ENCODE measurements around the gene USP3.

The USP3 gene

DNA sequence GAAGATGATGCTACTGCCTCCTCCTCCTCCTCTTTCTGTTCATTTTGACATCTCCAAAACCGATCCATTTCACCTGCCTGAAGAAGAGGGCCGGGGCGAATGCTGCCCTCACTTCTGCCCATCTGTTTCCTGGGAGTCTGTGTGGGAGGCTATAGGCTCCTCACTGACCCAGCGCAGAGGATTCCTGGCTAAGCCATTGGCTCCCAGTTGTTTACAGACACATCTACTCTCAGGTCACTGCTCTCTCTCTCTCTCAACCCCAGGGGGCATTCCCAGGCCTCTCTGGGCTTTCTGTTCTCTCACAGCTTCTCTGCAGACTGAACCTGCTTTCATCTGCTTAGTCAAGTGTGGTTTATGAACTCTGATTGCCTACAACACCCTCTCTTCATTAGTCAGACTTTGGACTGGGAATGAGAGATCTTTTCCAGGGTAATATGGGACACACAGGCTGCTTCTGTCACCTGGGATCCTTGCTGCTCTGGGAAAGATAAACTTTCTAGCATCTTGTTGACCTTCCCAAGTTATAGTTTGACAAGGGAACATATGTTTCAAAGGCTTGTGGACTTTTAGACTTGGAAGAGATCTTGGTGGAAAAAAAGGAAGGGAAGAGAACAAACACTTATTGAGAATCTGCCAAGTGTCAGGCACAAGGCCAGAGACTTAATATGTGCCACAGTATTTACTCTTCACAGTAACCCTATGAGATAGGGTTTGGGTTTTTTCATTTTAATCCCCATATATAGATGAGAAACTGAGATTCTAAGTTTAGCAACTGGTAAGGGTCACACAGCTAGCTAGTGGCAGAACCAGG lies 30.2 kb upstream of the USP3 start:
- H3K14ac ChIP-seq (ENCODE audit: low read length) = no peak overlapping the region
- H3K9me3 ChIP-seq (ENCODE audit: insufficient read depth, low read depth, low read length) = no peaks in the 10 kb centered on the region
- no peaks in the 10 kb centered on the region for H3K79me1 ChIP-seq (ENCODE audit: low read length)
- H3K36me3 ChIP-seq (ENCODE audit: control insufficient read depth in 1 of 2, insufficient read depth in 2 of 2, low read length in 2 of 2) = no peaks in the 10 kb centered on the region
- WGBS (ENCODE audit: extremely low coverage, insufficient coverage, insufficient read length) = no CpG with 5 or more reads among the region's 4 CpGs
- no peak overlapping the region for H2BK12ac ChIP-seq (ENCODE audit: low read length)
- no peak overlapping the region for H3K23ac ChIP-seq (ENCODE audit: low read length)
- H3K4me1 ChIP-seq (ENCODE audit: control insufficient read depth in 1 of 2, insufficient read depth in 2 of 2, low read length in 2 of 2) = peaks cover 0 to 3% of the 10 kb centered on the region in 2 experiments
- H3K4ac ChIP-seq (ENCODE audit: low read depth, low read length) = no peak overlapping the region
- no peaks in the 10 kb centered on the region for H3K79me2 ChIP-seq (ENCODE audit: control insufficient read depth, insufficient read depth, low read length, poor library complexity)
- H2BK120ac ChIP-seq (ENCODE audit: insufficient read depth, low read length, poor library complexity) = no peak overlapping the region
- H3K27me3 ChIP-seq (ENCODE audit: insufficient read depth, low read length) = no peaks in the 10 kb centered on the region
- no peak overlapping the region for H3K4me2 ChIP-seq (ENCODE audit: low read length)
- no peak overlapping the region for H2AFZ ChIP-seq (ENCODE audit: insufficient read depth, low read length, poor library complexity)
- no peak overlapping the region for H3K4me3 ChIP-seq (ENCODE audit: low read depth, low read length)
- no peak overlapping the region for H2AK5ac ChIP-seq (ENCODE audit: low read length)
- no peak overlapping the region for H3K18ac ChIP-seq (ENCODE audit: low read length)
- no peak overlapping the region for H4K8ac ChIP-seq (ENCODE audit: low read depth, low read length)
- H4K91ac ChIP-seq (ENCODE audit: low read depth, low read length) = no peak overlapping the region
- H3K9ac ChIP-seq (ENCODE audit: low read length) = no peak overlapping the region
- H2BK5ac ChIP-seq (ENCODE audit: low read depth, low read length, poor library complexity) = no peak overlapping the region
- H4K12ac ChIP-seq (ENCODE audit: low read depth, low read length) = no peak overlapping the region
- no peak overlapping the region for H3K27ac ChIP-seq (ENCODE audit: low read depth, low read length)
- DNase-seq = peak in 1 of 2 donors; percentile 15

DNA sequence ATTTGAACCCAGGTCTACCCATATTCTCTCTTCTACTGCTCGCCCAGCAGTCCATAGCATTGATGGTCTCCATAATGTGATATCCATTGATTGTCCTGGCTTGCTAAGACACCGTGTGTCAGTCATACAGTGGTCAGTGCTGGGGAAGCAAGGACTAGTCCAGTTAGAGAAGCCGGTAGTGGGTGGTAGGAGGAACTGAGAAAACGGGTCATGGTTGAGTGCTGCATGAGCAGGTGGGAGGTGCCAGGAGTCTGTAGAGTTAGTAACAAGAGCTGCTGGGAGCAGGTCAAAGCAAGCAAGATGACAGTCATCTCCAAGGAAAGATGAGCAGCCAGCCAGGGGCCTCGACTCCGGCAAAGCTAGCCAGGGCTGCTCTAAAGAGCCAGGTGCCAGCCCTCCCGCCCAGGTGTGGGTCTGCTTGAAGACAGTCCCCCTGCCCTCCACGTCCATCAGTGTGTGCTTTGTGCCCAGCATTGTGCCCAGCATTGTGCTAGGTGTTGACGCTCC lies 29.5 kb upstream of the USP3 start:
- no peak overlapping the region for H3K27ac ChIP-seq (ENCODE audit: low read depth, low read length)
- no peaks in the 10 kb centered on the region for H3K27me3 ChIP-seq (ENCODE audit: insufficient read depth, low read length)
- no peak for DNase-seq
- no peak overlapping the region for H2BK12ac ChIP-seq (ENCODE audit: low read length)
- no peak overlapping the region for H3K14ac ChIP-seq (ENCODE audit: low read length)
- no peak overlapping the region for H3K9ac ChIP-seq (ENCODE audit: low read length)
- H3K4ac ChIP-seq (ENCODE audit: low read depth, low read length) = no peak overlapping the region
- no peak overlapping the region for H3K4me3 ChIP-seq (ENCODE audit: low read depth, low read length)
- H3K79me2 ChIP-seq (ENCODE audit: control insufficient read depth, insufficient read depth, low read length, poor library complexity) = no peaks in the 10 kb centered on the region
- no peaks in the 10 kb centered on the region for H3K9me3 ChIP-seq (ENCODE audit: insufficient read depth, low read depth, low read length)
- H4K12ac ChIP-seq (ENCODE audit: low read depth, low read length) = no peak overlapping the region
- peaks cover 0 to 3% of the 10 kb centered on the region in 2 experiments for H3K4me1 ChIP-seq (ENCODE audit: control insufficient read depth in 1 of 2, insufficient read depth in 2 of 2, low read length in 2 of 2)
- H2AK5ac ChIP-seq (ENCODE audit: low read length) = no peak overlapping the region
- WGBS (ENCODE audit: extremely low coverage, insufficient coverage, insufficient read length) = no CpG with 5 or more reads among the region's 9 CpGs
- H2BK5ac ChIP-seq (ENCODE audit: low read depth, low read length, poor library complexity) = no peak overlapping the region
- H2BK120ac ChIP-seq (ENCODE audit: insufficient read depth, low read length, poor library complexity) = no peak overlapping the region
- no peak overlapping the region for H3K23ac ChIP-seq (ENCODE audit: low read length)
- H3K18ac ChIP-seq (ENCODE audit: low read length) = no peak overlapping the region
- no peaks in the 10 kb centered on the region for H3K79me1 ChIP-seq (ENCODE audit: low read length)
- H3K4me2 ChIP-seq (ENCODE audit: low read length) = no peak overlapping the region
- H2AFZ ChIP-seq (ENCODE audit: insufficient read depth, low read length, poor library complexity) = no peak overlapping the region
- H3K36me3 ChIP-seq (ENCODE audit: control insufficient read depth in 1 of 2, insufficient read depth in 2 of 2, low read length in 2 of 2) = no peaks in the 10 kb centered on the region
- H4K8ac ChIP-seq (ENCODE audit: low read depth, low read length) = no peak overlapping the region
- H4K91ac ChIP-seq (ENCODE audit: low read depth, low read length) = no peak overlapping the region

DNA sequence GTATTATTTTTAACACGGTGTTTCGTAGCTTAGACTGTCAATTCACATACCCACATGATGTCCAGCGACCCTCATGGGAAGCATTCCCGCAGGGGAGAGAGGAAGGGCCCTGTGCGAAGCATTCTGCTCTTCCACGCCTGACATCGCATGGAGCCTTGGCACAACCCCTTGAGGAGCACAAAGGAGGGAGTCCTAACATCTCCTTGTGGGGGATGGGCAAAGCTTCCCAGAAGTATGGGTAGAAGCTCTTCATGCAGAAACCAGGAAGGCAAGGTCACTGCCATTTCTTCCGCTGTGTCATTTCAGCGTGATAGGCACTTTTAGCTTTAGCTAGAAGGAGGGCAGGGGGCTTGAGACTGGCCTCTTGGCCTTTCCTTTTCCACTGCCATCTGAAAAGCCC lies 28.7 kb upstream of the USP3 start:
- no peak overlapping the region for H2AFZ ChIP-seq (ENCODE audit: insufficient read depth, low read length, poor library complexity)
- no peak for DNase-seq
- no peak overlapping the region for H3K4ac ChIP-seq (ENCODE audit: low read depth, low read length)
- H3K27ac ChIP-seq (ENCODE audit: low read depth, low read length) = no peak overlapping the region
- no peak overlapping the region for H4K91ac ChIP-seq (ENCODE audit: low read depth, low read length)
- H3K4me1 ChIP-seq (ENCODE audit: control insufficient read depth in 1 of 2, insufficient read depth in 2 of 2, low read length in 2 of 2) = peaks cover 0 to 3% of the 10 kb centered on the region in 2 experiments
- H3K4me2 ChIP-seq (ENCODE audit: low read length) = no peak overlapping the region
- no CpG with 5 or more reads among the region's 9 CpGs for WGBS (ENCODE audit: extremely low coverage, insufficient coverage, insufficient read length)
- H3K9me3 ChIP-seq (ENCODE audit: insufficient read depth, low read depth, low read length) = no peaks in the 10 kb centered on the region
- H3K9ac ChIP-seq (ENCODE audit: low read length) = no peak overlapping the region
- H2AK5ac ChIP-seq (ENCODE audit: low read length) = no peak overlapping the region
- H3K18ac ChIP-seq (ENCODE audit: low read length) = no peak overlapping the region
- no peak overlapping the region for H3K4me3 ChIP-seq (ENCODE audit: low read depth, low read length)
- H3K23ac ChIP-seq (ENCODE audit: low read length) = no peak overlapping the region
- H3K36me3 ChIP-seq (ENCODE audit: control insufficient read depth in 1 of 2, insufficient read depth in 2 of 2, low read length in 2 of 2) = no peaks in the 10 kb centered on the region
- H3K79me2 ChIP-seq (ENCODE audit: control insufficient read depth, insufficient read depth, low read length, poor library complexity) = no peaks in the 10 kb centered on the region
- no peak overlapping the region for H3K14ac ChIP-seq (ENCODE audit: low read length)
- no peak overlapping the region for H4K8ac ChIP-seq (ENCODE audit: low read depth, low read length)
- H3K27me3 ChIP-seq (ENCODE audit: insufficient read depth, low read length) = no peaks in the 10 kb centered on the region
- H4K12ac ChIP-seq (ENCODE audit: low read depth, low read length) = no peak overlapping the region
- no peak overlapping the region for H2BK5ac ChIP-seq (ENCODE audit: low read depth, low read length, poor library complexity)
- H2BK120ac ChIP-seq (ENCODE audit: insufficient read depth, low read length, poor library complexity) = no peak overlapping the region
- no peak overlapping the region for H2BK12ac ChIP-seq (ENCODE audit: low read length)
- no peaks in the 10 kb centered on the region for H3K79me1 ChIP-seq (ENCODE audit: low read length)

DNA sequence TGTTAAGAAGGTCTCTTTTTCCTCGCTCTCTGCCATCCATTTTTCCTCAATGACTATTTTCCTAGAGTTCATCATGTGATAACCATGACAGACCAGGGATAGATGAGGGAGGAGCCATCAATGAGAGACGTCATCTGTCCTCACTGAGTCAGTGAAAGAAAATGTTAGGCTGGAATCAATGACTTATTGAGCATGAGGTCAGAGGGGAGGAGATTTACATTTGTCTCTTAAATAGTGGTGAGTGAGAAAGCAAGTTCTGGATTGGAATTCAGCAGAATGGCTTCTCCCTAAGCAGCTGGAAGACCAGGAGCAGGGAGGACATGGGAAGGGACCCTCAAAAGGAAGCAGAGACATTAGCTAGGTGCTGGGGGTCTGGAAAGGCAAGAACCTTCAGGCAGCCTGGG lies 28.2 kb upstream of the USP3 start:
- Histone ChIP-seq H3K18ac (ENCODE audit: low read length) (no peak overlapping the region), H3K4me1 (ENCODE audit: control insufficient read depth in 1 of 2, insufficient read depth in 2 of 2, low read length in 2 of 2) (peaks cover 0 to 3% of the 10 kb centered on the region in 2 experiments), H2AK5ac (ENCODE audit: low read length) (no peak overlapping the region), H2AFZ (ENCODE audit: insufficient read depth, low read length, poor library complexity) (no peak overlapping the region), H3K9ac (ENCODE audit: low read length) (no peak overlapping the region), H3K4me2 (ENCODE audit: low read length) (no peak overlapping the region), H3K4ac (ENCODE audit: low read depth, low read length) (no peak overlapping the region), H3K23ac (ENCODE audit: low read length) (no peak overlapping the region), H3K27ac (ENCODE audit: low read depth, low read length) (no peak overlapping the region), H3K79me2 (ENCODE audit: control insufficient read depth, insufficient read depth, low read length, poor library complexity) (no peaks in the 10 kb centered on the region), H2BK12ac (ENCODE audit: low read length) (no peak overlapping the region), H3K9me3 (ENCODE audit: insufficient read depth, low read depth, low read length) (no peaks in the 10 kb centered on the region), H3K79me1 (ENCODE audit: low read length) (no peaks in the 10 kb centered on the region), H3K27me3 (ENCODE audit: insufficient read depth, low read length) (no peaks in the 10 kb centered on the region), H3K14ac (ENCODE audit: low read length) (no peak overlapping the region), H3K4me3 (ENCODE audit: low read depth, low read length) (no peak overlapping the region), H4K91ac (ENCODE audit: low read depth, low read length) (no peak overlapping the region), H3K36me3 (ENCODE audit: control insufficient read depth in 1 of 2, insufficient read depth in 2 of 2, low read length in 2 of 2) (no peaks in the 10 kb centered on the region), H4K12ac (ENCODE audit: low read depth, low read length) (no peak overlapping the region), H4K8ac (ENCODE audit: low read depth, low read length) (no peak overlapping the region), H2BK5ac (ENCODE audit: low read depth, low read length, poor library complexity) (no peak overlapping the region), H2BK120ac (ENCODE audit: insufficient read depth, low read length, poor library complexity) (no peak overlapping the region)
- peak; percentile 64 to 83 for DNase-seq
- no CpG with 5 or more reads among the region's 2 CpGs for WGBS (ENCODE audit: extremely low coverage, insufficient coverage, insufficient read length)
